Globus pallidus (tissue), 1 donor: Measurements from ENCODE around the gene RNF8.
A peak's percentile ranks its signal among the peaks of the same experiment; 100 is the strongest.

Source experiments
- DNase-seq: peaks from one replicate; pipeline ENCODE4 v3.0.0-alpha.2; 2015; ENCODE audit warnings: low spot score

RNF8 gene

DNA sequence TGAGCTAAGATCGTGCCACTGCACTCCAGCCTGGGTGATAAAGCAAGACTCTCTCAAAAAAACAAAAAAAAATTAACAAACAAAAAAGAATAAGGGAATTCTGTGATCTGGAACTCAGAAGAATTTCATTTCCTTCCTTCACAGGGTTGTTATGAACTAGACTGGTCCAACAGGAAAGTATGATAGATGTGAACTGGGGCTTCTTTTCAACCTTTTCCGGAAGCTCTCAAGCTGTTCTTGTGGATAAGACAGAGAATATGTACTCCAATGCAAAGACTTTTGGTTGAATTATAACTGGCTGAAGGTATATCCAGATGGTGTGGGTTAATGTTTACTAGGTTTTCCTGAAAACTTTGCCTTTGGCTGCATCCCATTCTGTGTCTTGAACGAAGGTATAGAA lies 5.3 kb downstream of the RNF8 start:
- no peak for DNase-seq

DNA sequence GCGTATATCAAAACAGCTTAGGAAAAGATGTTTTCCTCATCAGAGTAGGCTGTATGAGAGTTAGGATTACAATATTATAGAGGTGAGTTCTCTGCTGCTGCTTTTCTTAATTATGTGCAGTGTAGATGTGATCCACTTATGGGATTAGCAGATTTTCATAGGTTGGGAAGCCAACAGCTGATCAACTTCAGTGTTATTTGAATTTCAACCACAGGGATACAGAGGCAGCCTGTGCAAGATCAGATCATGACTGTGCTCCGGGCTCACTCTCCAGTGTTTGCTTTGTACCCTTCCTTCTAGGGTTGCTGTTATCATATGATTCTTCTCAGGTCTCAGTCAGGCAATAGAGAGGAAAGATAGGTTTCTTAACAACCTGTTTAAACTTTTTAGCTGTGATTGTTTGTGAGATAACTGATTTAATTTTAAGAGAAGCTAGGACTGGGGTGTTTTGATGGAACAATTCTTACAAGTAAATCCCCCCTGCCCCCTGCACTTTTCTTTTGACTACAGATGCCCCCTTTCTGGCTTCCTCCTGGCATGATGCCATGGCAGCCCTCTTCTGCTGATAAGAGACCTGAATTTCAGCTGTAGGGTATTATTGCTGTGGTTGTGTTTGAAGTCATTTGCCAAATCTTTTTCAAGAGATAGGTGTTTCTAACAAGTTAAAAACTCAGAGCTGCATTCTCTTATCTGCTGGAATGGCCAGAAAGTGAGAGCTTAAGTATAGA lies 8.5 kb downstream of the RNF8 start:
- DNase-seq, result no peak

- DNase-seq, result peak; percentile 33
Measured at GRCh38 chr6:37365791-37366190, 12.0 kb downstream of the RNF8 start.

GRCh38 chr6:37366910-37367309 lies 13.1 kb downstream of the RNF8 start:
- DNase-seq, result no peak

- no peak for DNase-seq
Measured at GRCh38 chr6:37368961-37369320, 15.2 kb downstream of the RNF8 start.

- DNase-seq, result peak; percentile 77
Measured at GRCh38 chr6:37369321-37370201, 15.8 kb downstream of the RNF8 start.

DNA sequence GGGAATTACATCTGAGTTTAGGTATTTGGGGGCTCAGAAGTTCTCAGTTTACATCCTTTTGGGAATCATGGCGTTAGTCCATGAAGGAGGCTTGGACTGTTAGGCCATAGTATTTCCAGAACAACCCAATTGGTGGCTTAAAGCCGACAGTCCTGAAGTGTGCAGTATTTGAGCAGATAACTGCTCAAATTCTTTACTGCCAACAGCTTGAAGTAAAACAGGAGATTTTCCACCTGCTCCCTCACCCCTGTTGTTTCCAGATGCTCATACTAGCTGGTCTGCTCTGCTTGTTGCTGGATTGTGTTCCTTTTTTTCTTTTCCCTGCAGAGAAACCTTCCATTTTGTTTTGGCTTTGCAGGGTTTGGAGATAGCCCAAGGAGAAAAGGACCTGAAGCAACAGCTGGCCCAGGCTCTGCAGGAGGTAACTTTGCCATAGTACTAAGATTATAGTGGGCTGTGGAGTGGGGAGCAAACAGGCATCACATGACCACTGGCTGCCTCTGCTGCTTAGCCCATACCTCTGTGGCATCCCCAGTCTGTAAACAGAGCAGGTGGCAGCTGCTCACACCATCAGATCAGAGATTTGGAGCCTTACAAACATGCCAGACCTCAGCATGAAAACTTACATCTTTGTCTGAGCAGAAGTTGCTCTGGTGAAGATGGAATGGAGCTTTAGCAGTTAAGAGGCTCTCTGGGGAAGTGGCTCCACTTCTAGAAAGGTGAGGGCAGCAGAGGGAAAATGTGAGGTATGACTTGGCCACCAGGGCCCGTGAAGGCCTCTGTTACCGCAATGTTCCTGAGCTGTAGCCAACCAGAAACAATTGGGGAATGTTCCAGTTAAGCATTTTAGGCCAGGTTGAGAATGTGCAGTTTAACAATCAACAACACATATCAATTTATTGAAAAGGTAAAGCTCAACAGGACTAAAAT lies 17.6 kb downstream of the RNF8 start:
- DNase-seq, result no peak

GRCh38 chr6:37372116-37372515 lies 18.3 kb downstream of the RNF8 start:
- no peak for DNase-seq

DNA sequence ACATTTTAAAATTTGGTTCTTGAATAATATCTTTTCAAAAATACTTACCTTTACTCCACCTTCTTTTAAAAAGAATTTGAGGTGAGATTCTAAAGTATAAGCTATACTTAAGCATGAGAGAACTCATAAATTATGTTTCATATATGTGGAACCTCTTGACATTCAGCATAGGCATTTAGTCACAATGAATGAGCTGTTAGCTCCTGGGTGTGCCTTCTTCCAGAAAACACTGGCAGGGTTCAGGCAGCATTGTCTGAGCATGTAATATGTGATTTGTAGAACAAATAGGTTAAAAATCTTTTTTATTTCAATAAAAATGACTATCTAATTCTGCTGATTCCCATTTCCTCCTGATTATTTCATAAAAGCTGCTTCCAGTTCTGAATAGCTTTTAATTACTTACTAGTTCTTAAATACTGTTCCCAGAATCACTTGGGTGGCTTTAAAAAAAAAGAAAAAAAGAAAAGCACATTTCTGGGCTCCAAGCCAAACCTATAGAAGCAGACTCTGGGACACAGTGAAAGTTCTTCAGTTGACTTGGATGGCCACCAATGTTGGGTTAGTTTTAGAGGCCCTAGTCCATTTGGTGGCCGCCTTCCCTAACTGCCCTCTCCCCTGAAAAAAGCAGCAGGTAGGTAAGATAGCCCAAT lies 20.2 kb downstream of the RNF8 start:
- peak; percentile 14 for DNase-seq

DNA sequence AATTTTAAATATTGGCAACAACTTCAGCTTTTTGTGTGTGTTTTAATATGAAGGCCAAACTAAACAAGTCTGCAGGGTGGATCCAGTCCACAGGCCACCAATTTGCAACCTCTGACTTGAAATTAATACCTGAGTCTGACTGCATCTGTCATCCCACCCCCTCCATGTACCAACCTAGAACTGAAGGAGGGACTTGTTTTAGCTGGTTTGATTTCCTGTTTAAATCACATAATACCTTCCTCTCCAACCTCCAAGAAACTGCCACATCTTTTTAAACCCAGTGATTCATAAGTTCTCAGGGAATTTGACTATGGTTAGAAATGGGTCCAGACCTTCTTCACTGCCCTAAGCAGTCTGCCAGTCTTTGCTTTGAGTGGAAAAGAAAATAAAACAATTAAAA lies 21.6 kb downstream of the RNF8 start:
- no peak for DNase-seq

DNA sequence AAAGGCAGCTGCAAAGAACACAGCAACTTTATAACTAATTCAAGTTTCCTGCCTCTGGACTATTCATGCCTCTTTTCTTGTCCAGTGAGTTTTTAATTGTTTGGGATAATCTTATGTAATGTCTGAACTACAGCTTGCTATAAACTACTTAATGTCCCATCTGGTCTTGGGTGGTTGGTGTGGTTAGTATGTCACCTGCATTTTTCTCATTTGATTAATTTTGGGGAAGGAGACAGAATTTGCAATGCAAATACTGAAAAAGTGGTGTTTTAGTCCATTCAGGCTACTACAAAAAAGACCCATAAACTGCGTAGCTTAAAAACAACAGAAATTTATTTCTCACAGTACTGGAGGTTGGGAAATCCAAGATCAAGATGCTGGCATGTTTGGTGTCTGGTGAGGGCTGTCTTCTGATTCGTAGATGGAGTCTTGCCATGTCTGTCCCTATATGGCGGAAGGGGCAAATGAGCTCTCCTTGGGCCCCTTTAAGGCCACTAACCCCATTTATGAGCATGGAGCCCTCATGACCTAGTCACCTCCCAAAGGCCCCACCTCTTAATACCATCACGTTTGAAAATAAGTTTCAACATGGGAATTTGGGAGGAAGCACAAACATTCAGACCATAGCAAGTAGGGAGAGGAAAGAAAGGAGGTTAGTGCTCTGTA lies 22.4 kb downstream of the RNF8 start:
- DNase-seq, result no peak

DNA sequence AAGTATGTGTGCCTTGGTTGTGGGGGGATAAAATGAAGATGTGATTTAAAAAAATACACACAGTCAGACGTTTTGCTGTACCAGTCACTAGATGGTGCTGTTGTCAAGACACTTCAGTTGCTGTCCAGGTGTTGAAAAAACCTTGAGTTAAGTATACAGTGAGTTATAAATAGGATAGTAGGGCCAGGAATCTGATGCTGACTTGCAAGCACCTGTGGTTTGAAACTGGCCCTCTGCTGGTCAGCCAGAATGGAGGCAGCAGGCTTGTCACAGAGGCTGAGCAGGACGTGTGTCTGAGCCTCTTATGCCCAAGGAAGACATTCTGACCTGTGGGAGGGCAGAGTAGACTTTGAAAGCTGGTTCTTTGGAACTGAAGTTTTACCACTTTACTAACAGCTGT lies 27.8 kb downstream of the RNF8 start:
- DNase-seq, result no peak

GRCh38 chr6:37382994-37383765 lies 29.4 kb downstream of the RNF8 start:
- no peak for DNase-seq

DNA sequence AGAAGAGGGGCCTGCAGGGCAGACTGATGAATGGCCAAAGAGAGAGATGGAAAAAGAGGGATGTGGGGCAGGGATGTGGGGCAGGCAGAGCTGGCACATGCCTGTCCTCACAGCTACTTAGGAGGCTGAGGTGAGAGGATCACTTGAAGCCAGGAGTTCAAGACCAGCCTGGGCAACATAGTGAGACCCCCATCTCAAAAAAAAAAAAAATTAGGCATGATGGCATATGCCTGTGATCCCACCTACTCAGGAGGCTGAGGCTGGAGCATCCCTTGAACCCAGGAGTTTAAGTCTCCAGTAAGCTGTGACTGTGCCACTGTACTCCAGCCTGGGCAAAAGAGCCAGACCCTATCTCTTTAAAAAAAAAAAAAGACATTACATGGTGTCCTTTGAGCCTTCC lies 34.8 kb downstream of the RNF8 start:
- no peak for DNase-seq

- no peak for DNase-seq
Measured at GRCh38 chr6:37389857-37390256, 36.1 kb downstream of the RNF8 start.

DNA sequence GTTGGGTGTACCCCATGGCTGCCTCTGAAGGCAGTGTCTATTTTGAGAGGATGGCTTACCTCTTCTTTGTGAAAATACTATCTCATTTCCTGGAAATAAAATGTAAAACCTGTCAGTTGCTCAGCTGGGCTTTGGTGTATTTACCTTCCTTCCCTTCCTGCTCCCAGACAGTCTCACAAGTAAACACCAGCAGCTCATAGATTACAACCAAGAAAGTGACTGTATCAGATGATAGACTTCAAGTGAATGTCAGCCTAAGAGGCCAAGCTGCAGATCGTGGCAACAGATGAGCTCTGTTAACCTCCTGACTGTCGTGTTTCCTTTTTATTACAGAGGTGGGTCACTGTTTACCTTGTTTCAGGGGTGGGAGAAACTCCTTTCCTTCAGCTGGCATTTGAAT lies 37.3 kb downstream of the RNF8 start:
- DNase-seq, result no peak

GRCh38 chr6:37392821-37393220 lies 39.0 kb downstream of the RNF8 start:
- DNase-seq, result no peak

DNA sequence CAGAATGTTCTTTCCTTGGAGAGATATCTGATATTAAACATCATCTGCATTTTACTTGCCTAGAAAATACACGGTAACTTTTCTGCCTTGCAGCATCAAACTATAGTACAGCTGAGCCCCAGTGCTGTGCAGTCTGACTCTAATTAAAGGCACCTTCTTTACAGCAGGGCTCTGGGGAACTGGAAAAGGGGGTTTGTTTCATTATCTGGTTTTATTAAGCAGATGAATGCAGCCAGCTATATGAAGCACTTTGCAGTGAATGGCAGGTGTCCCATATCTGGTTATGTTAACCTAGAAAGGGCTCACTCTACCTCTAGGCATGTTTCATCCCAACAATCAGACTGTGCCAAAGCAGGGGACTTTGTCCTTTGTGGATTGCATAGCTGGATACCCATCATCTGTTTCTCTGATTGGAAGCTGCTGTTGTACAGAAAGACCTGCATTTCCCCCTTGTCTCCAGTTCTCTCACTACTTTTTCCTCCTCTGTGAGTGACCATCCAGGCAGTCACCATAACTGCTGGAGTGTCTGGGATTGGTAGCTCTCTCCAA lies 39.7 kb downstream of the RNF8 start:
- DNase-seq, result no peak

DNA sequence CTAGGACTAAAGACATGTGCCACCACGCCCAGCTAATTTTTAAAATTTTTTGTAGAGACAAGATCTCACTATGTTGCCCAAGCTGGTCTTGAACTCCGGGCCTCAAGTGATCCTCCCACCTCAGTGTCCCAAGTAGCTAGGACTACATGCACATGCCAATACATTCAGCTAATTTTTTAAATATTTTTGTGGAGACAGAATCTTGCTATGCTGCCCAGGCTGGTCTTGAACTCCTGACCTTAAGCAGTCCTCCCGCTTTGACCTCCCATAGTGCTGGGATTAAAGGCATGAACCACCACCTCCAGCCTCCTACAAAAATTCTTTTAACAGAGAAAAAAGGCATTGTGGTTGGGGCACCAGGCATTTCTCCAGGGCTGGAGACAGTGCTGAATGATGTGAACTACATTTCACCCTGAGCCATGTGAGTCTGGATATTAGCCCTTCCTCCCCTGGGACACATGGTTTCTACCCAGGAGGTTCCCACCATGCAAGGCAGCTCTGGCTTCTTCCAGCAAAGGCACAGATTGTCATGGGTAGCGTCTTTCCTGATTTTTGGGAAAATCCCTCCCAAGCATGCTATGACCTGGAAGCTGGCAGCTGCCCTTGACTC lies 42.9 kb downstream of the RNF8 start:
- DNase-seq, result no peak

DNA sequence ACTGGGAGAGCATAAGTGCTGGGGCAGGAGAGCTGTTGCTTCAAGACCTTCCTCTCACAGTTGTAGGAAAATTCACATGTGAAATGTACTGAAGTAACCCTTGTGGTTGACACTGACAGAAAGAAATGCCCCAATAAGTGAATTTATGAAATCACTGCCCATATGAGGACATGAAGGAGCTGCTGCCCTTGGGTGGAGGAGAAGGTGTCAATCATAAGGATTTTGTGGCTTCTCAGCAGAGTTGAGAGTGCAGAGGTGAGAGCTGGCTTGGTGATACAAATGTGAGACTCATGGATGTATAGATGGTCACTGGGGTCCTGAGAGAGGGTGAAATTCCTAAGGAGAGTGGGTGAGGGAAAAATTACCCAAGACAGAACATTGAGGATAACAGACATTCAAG lies 45.3 kb downstream of the RNF8 start:
- no peak for DNase-seq
